GM12878 (cell line): ENCODE results near the gene SLC17A6. TPM values are rescaled to one million over a fixed set of nuclear protein-coding genes. Genes with fewer than 3 reads are reported as not detected.

Experiments used
- ATAC-seq: fragments of 200-7000 bp; cut with Tn5 transposase; 3 replicates; pipeline ENCODE4 v1.9.1; 2020; ENCODE audit warnings: mild to moderate bottlenecking, moderate library complexity
- BruUV-seq: library from RNA; stranded (reverse); fragments of 400-500 nt; replicated peaks from 2 replicates; lab custom pipeline; 2021; lab: Mats Ljungman, UMichigan
- CTCF ChIA-PET: fragments of 300-600 bp; sonication (Branson Sonifier 250); formaldehyde crosslinking; extraction: SDS; loops from one replicate; lab custom pipeline; 2021; ENCODE audit warnings: inconsistent platforms; lab: Yijun Ruan, JAX
- POLR2A ChIA-PET: fragments of 350-600 bp; formaldehyde crosslinking; extraction: SDS; loops from one replicate; lab custom pipeline; 2021; ENCODE audit warnings: inconsistent platforms; lab: Charles Lee
- RAD21 ChIA-PET: fragments of 300-600 bp; sonication (Branson Sonifier 250); formaldehyde crosslinking; loops from one replicate; lab custom pipeline; 2023; ENCODE audit warnings: antibody characterized with exemption; ENCODE audit not compliant: unreplicated experiment; lab: Charles Lee
- SMC1A ChIA-PET: fragments of 300-600 bp; sonication (Branson Sonifier 250); formaldehyde crosslinking; loops from one replicate; lab custom pipeline; 2023; ENCODE audit not compliant: unreplicated experiment, uncharacterized antibody; lab: Charles Lee
- DNase-seq: peaks from one replicate; pipeline ENCODE4 v3.0.0-alpha.2; 2011; ENCODE audit warnings: low read depth, low spot score
- FAIRE-seq: peaks from 3 replicates; lab custom pipeline; 2011; peaks lifted over from hg19 to GRCh38; lab: Jason Lieb, UNC
- H2AFZ ChIP-seq: 2 replicates; pipeline ENCODE4 v1.6.0; 2011; ENCODE audit warnings: low read depth, low read length, control low read depth; ENCODE audit not compliant: control insufficient read depth
- H3K27ac ChIP-seq: 2 replicates; pipeline ENCODE4 v1.5.1; 2011; ENCODE audit warnings: control low read depth; ENCODE audit not compliant: control insufficient read depth, insufficient read depth
- H3K27me3 ChIP-seq, 2 experiments: replicated peaks in 1 of 2; 2 replicates each; pipeline versions ENCODE4 v1.6.0 to v1.6.1; 2011; ENCODE audit warnings: low read length in 1 of 2; ENCODE audit not compliant: control insufficient read depth in 2 of 2, insufficient read depth in 2 of 2
- H3K36me3 ChIP-seq, 2 experiments: 2 replicates each; pipeline ENCODE4 v1.5.1; 2011; ENCODE audit warnings: low read length in 1 of 2; ENCODE audit not compliant: control insufficient read depth in 2 of 2, insufficient read depth in 2 of 2
- H3K4me1 ChIP-seq: 2 replicates; pipeline ENCODE4 v1.6.1; 2011; ENCODE audit warnings: mild to moderate bottlenecking, low read length, moderate library complexity, mixed read lengths; ENCODE audit not compliant: control insufficient read depth, insufficient read depth
- H3K4me2 ChIP-seq: 2 replicates; pipeline ENCODE4 v1.6.0; 2011; ENCODE audit warnings: control low read depth; ENCODE audit not compliant: control insufficient read depth, insufficient read depth
- H3K4me3 ChIP-seq: fragments of 200-600 bp; sonication (generic); 2 replicates; pipeline ENCODE4 v1.5.1; 2016
- H3K79me2 ChIP-seq: 2 replicates; pipeline ENCODE4 v1.6.0; 2011; ENCODE audit warnings: low read length; ENCODE audit not compliant: control insufficient read depth, insufficient read depth
- H3K9ac ChIP-seq: 2 replicates; pipeline ENCODE4 v1.8.0; 2011; ENCODE audit warnings: low read length, control low read depth, mixed read lengths; ENCODE audit not compliant: control insufficient read depth, insufficient read depth
- H3K9me3 ChIP-seq: replicated peaks from 3 replicates; pipeline ENCODE4 v1.5.1; 2011; ENCODE audit warnings: mild to moderate bottlenecking, low read length; ENCODE audit not compliant: control insufficient read depth, insufficient read depth
- H4K20me1 ChIP-seq: 2 replicates; pipeline ENCODE4 v1.6.0; 2011; ENCODE audit not compliant: control insufficient read depth, insufficient read depth
- BACH1 ChIP-seq: fragments of 450-650 bp; IDR thresholded peaks from 2 replicates; pipeline ENCODE4 v1.6.1; 2017; ENCODE audit warnings: mild to moderate bottlenecking, borderline replicate concordance
- E2F4 ChIP-seq: IDR thresholded peaks from 2 replicates; pipeline ENCODE4 v1.6.1; 2012; ENCODE audit warnings: low read depth, low read length, improper control_type of control experiment
- EZH2 ChIP-seq: IDR thresholded peaks from 2 replicates; pipeline ENCODE4 v1.6.1; 2012; ENCODE audit warnings: low read depth, mild to moderate bottlenecking, control low read depth, inconsistent platforms, low read length, borderline replicate concordance; ENCODE audit not compliant: control insufficient read depth
- IKZF1 ChIP-seq: fragments of 450-650 bp; conservative IDR thresholded peaks from 2 replicates; pipeline ENCODE4 v1.6.1; 2017; ENCODE audit warnings: antibody characterized with exemption, mild to moderate bottlenecking
- MEF2B ChIP-seq: fragments of 450-650 bp; IDR thresholded peaks from 2 replicates; pipeline ENCODE4 v1.6.1; 2018; ENCODE audit warnings: mild to moderate bottlenecking, moderate library complexity; ENCODE audit not compliant: partially characterized antibody, poor library complexity, severe bottlenecking
- SPI1 ChIP-seq: IDR thresholded peaks from 2 replicates; pipeline ENCODE4 v1.6.1; 2011; ENCODE audit warnings: low read depth, mild to moderate bottlenecking, low read length, moderate library complexity, borderline replicate concordance; ENCODE audit not compliant: insufficient read depth
- TAF1 ChIP-seq: IDR thresholded peaks from 2 replicates; pipeline ENCODE4 v1.6.1; 2011; ENCODE audit warnings: mild to moderate bottlenecking, low read depth, low read length, borderline replicate concordance
- TBL1XR1 ChIP-seq: IDR thresholded peaks from 2 replicates; pipeline ENCODE4 v1.6.1; 2012; ENCODE audit warnings: low read depth, low read length, improper control_type of control experiment
- ZBTB4 ChIP-seq: fragments of 450-650 bp; formaldehyde crosslinking; IDR thresholded peaks from 2 replicates; pipeline ENCODE4 v1.4.0; 2022; ENCODE audit warnings: mild to moderate bottlenecking, moderate library complexity
- ZNF24 ChIP-seq: fragments of 450-650 bp; IDR thresholded peaks from 2 replicates; pipeline ENCODE4 v1.6.1; 2017; ENCODE audit warnings: antibody characterized with exemption, mild to moderate bottlenecking
- WGBS: methylation state at CpG from one replicate; pipeline ENCODE4 v1.1.6; 2016; ENCODE audit warnings: low lambda C conversion rate; ENCODE audit not compliant: insufficient replicate concordance, insufficient coverage; ENCODE audit errors: missing lambda C conversion rate; 5-methylcytosine and 5-hydroxymethylcytosine counted together
- in situ Hi-C: fragments of 300-500 bp; cut with MboI; formaldehyde crosslinking; loops from 9 replicates; pipeline ENCODE4 v1.14.3; 2018; ENCODE audit warnings: mixed read lengths
- intact Hi-C: fragments of 100-400 bp; cut with micrococcal nuclease; formaldehyde crosslinking; loops from one replicate; pipeline ENCODE4 v1.14.2; 2022; ENCODE audit not compliant: unreplicated experiment
- polyA plus RNA-seq, 11 experiments: library from polyadenylated mRNA; depleted of rRNA in 4 of 11; unstranded in 6 of 11; stranded (reverse) in 5 of 11; fragments of >200 nt; fragmentation: Nextera tagmentation in 4 of 11; fragmentation: Illumina TruSeq in 1 of 11; extraction: Ambion mirVana in 4 of 11; extraction: Trizol in 1 of 11; gene quantifications; 1 replicate in 1 of 11; 2 replicates in 10 of 11; pipeline versions ENCODE4 v1.2.1 to v1.2.3, GENCODE V29; 2011 to 2016; ENCODE audit warnings: inconsistent platforms in 2 of 11, missing spikeins in 2 of 11, low read depth in 1 of 11
- total RNA-seq, 4 experiments: library from RNA; depleted of rRNA in 3 of 4; stranded (reverse); fragments of >200 nt in 3 of 4; fragmentation: Illumina TruSeq in 1 of 4; extraction: Trizol in 1 of 4; gene quantifications; 2 replicates each; pipeline versions ENCODE4 v1.2.1 to v1.2.3, GENCODE V29; 2013 to 2021
- TF ChIP-seq, protein P1 (sequence below): IDR thresholded peaks from 2 replicates; pipeline ENCODE4 v1.6.1; 2011; ENCODE audit warnings: borderline replicate concordance, low read depth, mild to moderate bottlenecking, moderate library complexity, mixed read lengths, low read length; ENCODE audit not compliant: insufficient read depth; ENCODE audit errors: extremely low read length

Gene SLC17A6
- total and polyA plus RNA-seq, 10 of the 15 experiments (the other 5 are each of a cell fraction or from before 2014, with no cell fraction given): not detected

DNA sequence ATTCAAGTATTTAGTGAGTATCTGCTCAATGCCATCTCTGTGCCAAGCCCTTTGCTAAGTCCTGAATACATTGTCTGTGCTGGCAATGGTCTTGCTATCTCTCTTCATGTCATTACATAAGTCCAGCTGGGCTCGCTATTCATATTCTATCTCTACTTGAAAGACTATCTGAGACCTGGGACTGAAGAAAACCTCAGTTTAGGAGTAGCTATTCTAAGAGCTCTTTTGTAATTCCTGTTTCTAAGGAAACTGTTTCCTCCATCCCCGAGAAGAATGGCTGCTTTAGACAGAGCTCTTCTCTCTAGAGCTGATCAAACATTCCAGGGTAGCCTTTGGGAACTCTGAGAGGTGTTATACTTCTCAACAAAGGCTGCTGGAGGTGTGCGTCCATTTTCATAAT lies 33.0 kb downstream of the SLC17A6 start:
- Histone ChIP-seq H4K20me1 (no peaks in the 10 kb centered on the region), H3K27ac (no peak overlapping the region), H3K36me3 (no peaks in the 10 kb centered on the region), H3K9me3 (no peaks in the 10 kb centered on the region), H3K9ac (no peak overlapping the region), H3K4me3 (no peak overlapping the region), H3K27me3 (no peaks in the 10 kb centered on the region), H3K79me2 (no peaks in the 10 kb centered on the region), H2AFZ (no peak overlapping the region), H3K4me1 (no peaks in the 10 kb centered on the region), H3K4me2 (no peak overlapping the region)
- RAD21 ChIA-PET: no interaction called here
- CTCF ChIA-PET: interaction anchor here (1.3 to 1.6 kb wide), 3 partner anchors 10 to 28 kb away, joined by 3 to 4 read pairs (median 3); no protein-coding TSS in a partner anchor
- 13% methylated on average over 3 of the region's 3 CpGs for WGBS
- POLR2A ChIA-PET: no interaction called here
- FAIRE-seq (no peak), ATAC-seq (no peak), DNase-seq (no peak)
- intact Hi-C loops (no loop called here), in situ Hi-C loops (no loop called here)
- SMC1A ChIA-PET: interaction anchor here (1.6 kb wide), 1 partner anchor 10 kb away, joined by 5 read pairs; no protein-coding TSS in a partner anchor
- TF ChIP-seq E2F4 (no peak), TBL1XR1 (no peak)
- no TSS peak for BruUV-seq

- intact Hi-C loops (no loop called here), in situ Hi-C loops (no loop called here)
- no peaks in the 10 kb centered on the region for H3K27me3 ChIP-seq
- TF ChIP-seq MEF2B (no peak), SPI1 (no peak), TAF1 (no peak), IKZF1 (no peak), EZH2 (no peak), BACH1 (no peak), ZNF24 (no peak), ZBTB4 (CRISPR knock-in tag) (no peak)
- TF ChIP-seq, protein P1, sequence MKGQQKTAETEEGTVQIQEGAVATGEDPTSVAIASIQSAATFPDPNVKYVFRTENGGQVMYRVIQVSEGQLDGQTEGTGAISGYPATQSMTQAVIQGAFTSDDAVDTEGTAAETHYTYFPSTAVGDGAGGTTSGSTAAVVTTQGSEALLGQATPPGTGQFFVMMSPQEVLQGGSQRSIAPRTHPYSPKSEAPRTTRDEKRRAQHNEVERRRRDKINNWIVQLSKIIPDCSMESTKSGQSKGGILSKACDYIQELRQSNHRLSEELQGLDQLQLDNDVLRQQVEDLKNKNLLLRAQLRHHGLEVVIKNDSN: no peak
These were observed 48.9 kb downstream of the SLC17A6 start for GRCh38 chr11:22387126-22387525.

More at GRCh38 chr11:22387126-22387525, 48.9 kb downstream of the SLC17A6 start:
- ChIA-PET CTCF (interaction anchor here (1.0 kb wide), 1 partner anchor 15 kb away, joined by 3 read pairs; no protein-coding TSS in a partner anchor), SMC1A (no interaction called here), RAD21 (no interaction called here), POLR2A (no interaction called here)
- H3K9ac ChIP-seq: no peak overlapping the region
- H3K27ac ChIP-seq: no peak overlapping the region
- 0% methylated on average over 1 of the region's 1 CpG for WGBS
- DNase-seq (no peak), FAIRE-seq (no peak), ATAC-seq (no peak)
- no TSS peak for BruUV-seq
- no peak overlapping the region for H3K4me2 ChIP-seq
- no peak overlapping the region for H2AFZ ChIP-seq
- no peaks in the 10 kb centered on the region for H3K79me2 ChIP-seq
- H3K36me3 ChIP-seq: no peaks in the 10 kb centered on the region
- no peaks in the 10 kb centered on the region for H4K20me1 ChIP-seq
- H3K9me3 ChIP-seq: no peaks in the 10 kb centered on the region
- H3K4me3 ChIP-seq: no peak overlapping the region
- H3K4me1 ChIP-seq: no peaks in the 10 kb centered on the region
